GM18526 (cell line): ENCODE data around the gene SLCO1B1.

Experiments
- POLR2A ChIP-seq: IDR thresholded peaks from 3 replicates; pipeline ENCODE4 v1.6.1; 2011; ENCODE audit not compliant: insufficient read length; ENCODE audit errors: extremely low read depth

SLCO1B1 gene

DNA sequence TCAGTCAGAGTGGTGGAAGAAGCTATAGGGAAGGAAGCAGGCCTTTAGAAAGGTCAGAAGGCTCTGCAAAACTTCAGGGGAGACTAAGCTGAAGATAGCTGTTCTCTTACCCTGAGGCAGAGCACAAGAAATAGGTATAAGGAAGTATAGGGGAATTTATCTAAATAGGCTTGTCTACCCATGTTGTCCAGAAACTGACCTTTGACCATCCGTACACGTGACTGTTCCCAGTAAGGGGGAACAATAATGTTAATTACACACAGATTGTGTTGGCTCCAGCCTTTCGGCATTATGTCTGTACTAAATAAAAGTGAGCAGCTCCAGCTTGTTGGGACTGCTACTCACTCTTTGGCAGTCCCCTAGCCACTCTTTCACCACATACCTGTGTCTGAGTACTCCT, 59.0 kb downstream of the SLCO1B1 start:
- no peak for TF ChIP-seq POLR2A

- TF ChIP-seq POLR2A, result no peak
These were observed 88.2 kb downstream of the SLCO1B1 start for GRCh38 chr12:21219206-21219605.

DNA sequence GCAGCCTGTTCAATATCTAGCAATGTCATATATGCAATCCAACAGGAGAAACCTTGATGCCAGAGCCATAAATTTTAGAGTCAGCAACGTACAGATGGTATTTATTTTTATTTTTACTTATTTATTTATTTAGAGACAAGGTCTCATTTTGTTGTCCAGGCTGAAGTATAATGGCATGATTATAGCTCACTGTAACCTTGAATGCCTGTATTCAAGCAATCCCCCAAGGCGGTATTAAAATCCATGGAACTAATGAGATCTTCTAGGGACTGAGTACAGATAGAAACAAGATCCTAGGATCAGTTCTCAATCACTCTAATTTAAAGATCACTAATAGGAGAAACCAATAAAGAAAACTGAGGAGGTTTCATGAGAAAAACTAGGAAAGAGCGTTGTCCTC, 89.3 kb downstream of the SLCO1B1 start:
- no peak for TF ChIP-seq POLR2A

DNA sequence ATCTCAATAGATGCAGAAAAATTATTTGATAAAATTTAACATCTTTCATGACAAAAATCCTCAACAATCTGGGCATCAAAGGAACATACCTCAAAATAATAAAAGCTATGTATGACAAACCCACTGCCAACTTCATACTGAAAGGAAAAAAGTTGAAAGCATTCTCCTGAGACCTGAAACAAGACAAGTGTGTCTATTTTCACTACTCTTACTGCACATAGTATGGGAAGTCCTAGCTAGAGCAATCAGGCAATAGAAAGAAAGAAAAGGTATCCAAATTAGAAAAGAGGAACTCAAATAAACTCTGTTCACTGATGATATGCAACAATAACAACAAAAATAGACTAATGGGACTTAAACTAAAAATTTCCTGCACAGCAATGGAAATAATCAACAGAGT, 90.1 kb downstream of the SLCO1B1 start:
- TF ChIP-seq POLR2A, result no peak

DNA sequence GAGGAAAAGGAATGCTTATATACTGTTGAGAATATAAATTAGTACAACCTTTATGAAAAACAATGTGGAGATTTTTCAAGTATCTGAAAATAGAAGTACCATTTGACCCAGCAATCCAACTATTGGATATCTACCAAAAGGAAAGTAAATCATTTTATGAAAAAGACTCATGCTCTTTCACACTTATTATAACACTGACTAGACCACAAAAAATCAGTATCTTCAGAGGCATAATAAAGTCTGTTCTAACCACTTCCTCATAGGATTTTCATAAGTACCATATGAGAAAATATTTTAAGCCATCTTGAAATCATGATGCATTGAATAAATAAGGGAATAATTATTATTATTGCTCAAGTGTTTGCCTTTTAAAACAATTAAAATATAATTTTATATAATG, 90.8 kb downstream of the SLCO1B1 start:
- no peak for TF ChIP-seq POLR2A

GRCh38 chr12:21223930-21224329, 92.9 kb downstream of the SLCO1B1 start:
- no peak for TF ChIP-seq POLR2A

GRCh38 chr12:21234395-21234794, 103.4 kb downstream of the SLCO1B1 start:
- no peak for TF ChIP-seq POLR2A

DNA sequence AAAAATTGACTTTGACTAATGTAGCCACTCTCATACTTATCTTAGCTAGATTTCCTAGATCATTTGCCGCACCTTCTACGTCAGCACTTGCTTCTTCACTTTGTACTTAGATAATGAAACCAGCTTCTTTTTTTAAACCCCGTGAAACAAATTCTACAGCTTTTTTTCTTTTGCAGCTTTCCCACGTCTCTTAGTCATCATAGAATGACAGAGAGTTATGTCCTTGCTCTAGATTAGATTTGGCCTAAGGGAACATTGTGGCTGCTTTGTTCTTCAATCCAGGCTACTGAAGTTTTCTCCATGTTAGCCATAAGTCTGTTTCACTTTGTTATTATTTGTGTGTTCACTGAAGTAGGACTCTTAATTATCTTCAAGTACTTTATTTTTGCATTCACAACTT, 108.9 kb downstream of the SLCO1B1 start:
- TF ChIP-seq POLR2A, result no peak

DNA sequence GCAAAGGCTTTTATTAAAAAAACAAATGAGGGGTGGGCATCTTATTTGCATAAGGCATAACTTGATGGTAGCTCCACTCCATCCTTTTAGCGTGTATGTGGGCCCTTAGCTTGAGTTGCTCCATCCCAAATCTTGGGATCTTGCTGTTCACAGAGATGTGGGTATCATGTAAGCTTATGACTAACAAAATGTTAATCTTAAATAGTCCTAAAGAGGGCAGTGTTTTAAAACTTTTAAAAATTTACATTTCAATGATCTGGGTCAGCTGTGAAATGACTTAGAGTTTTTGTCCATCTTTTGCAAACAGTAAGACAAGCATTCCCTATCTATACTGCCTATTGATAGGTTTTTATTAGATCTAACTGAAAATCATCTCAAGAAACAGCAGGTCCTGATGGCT, 117.7 kb downstream of the SLCO1B1 start:
- no peak for TF ChIP-seq POLR2A

- TF ChIP-seq POLR2A, result no peak
These were observed 121.1 kb downstream of the SLCO1B1 start for GRCh38 chr12:21252070-21252469.

DNA sequence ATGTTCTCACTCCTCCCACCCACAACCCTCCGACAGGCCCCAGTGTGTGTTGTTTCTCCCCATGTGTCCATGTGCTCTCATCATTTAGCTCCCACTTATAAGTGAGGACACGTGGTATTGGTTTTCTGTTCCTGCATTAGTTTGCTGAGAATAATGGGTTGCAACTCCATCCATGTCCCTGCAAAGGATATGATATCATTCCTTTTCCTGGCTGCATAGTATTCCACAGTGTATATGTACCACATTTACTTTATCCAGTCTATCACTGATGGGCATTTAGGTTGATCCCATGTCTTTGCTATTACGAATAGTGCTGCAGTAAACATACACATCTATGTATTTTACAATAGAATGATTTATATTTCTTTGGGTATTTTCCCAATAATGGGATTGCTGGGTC, 126.2 kb downstream of the SLCO1B1 start:
- TF ChIP-seq POLR2A, result no peak

- no peak for TF ChIP-seq POLR2A
These were observed 133.2 kb downstream of the SLCO1B1 start for GRCh38 chr12:21264232-21264631.

DNA sequence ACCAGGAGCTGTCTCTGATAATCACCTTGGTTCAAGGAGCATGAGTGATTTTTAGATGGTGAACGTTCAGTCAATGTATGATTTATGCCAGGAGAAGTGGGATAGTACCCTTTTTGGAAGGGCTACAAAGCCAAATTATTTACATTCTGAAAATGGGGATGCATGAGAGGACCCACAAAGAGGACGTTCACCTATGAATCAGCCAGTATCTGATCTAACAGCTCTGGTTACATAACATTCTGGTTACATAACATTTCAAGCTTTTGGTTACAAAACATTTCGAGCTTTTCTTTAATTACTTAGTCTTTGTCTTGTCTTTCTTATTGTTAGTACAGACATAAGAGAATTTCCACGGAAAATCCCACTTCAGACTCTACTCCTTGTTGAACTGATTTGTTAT, 134.9 kb downstream of the SLCO1B1 start:
- TF ChIP-seq POLR2A, result no peak

DNA sequence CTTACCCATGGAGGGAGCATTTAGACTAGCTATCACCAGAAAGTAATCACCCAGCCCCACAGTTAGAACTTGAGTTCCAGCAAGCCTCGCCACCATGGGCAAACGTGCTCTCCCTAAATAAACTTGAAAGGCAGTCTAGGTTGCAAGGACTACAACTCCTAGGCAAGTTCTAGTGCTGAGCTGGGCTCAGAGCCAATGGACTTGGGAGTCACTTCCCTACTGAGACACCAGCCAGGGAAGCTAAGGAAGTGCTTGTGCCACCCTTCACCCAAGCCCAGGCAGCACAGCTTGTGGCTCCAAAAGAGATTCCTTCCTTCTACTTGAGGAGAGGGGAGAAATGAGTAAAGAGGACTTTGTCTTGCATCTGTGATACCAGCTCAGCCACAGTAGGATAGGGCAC, 145.8 kb downstream of the SLCO1B1 start:
- TF ChIP-seq POLR2A, result no peak
